GM19467 (cell line): ENCODE results near the gene RNF141.
A peak's percentile ranks its signal among the peaks of the same experiment; 100 is the strongest.

Source experiments
- ATAC-seq: cut with Tn5 transposase; IDR thresholded peaks from one replicate; pipeline ENCODE4 v1.9.1; 2021; ENCODE audit warnings: mild to moderate bottlenecking, moderate library complexity; ENCODE audit not compliant: unreplicated experiment

Gene RNF141, protein sequence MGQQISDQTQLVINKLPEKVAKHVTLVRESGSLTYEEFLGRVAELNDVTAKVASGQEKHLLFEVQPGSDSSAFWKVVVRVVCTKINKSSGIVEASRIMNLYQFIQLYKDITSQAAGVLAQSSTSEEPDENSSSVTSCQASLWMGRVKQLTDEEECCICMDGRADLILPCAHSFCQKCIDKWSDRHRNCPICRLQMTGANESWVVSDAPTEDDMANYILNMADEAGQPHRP

DNA sequence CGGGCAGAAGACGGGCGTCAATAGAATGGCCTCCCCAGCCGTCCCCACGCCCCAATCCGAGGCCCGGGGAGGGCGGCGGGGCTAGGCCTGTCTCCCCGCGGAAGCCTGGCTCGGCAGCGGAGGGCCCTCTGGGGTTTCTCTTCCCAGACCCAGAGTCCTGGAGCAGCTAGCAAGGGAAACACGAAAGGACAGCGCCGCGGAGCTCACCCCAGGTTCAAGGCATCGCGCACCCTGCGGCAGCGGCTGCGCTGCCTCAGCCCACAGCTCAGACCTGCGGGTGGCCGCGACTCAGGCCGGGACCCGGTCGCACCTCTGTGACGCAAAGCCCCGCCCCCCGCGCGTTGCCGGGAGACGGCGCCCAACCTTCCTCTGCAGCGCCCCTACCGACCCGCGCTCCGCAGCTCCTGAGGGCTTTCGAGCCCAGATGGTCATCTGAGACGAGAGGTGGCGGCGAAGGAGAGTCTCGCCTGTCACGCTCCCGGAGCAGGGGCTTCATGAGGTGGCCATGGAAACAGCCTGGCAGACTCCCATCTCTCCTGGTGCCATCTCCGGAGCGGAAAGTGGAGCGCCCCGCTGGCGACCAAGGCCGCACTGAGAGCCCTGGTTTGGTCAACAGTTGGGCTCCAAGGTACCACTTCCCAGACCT, at the start of gene RNF141:
TSS of gene RNF141 (minus strand) at position 273 of the 646 bp plus-strand sequence. CDS start 7,029 bp downstream, outside the sequence.
- ATAC-seq = peak; percentile 99

DNA sequence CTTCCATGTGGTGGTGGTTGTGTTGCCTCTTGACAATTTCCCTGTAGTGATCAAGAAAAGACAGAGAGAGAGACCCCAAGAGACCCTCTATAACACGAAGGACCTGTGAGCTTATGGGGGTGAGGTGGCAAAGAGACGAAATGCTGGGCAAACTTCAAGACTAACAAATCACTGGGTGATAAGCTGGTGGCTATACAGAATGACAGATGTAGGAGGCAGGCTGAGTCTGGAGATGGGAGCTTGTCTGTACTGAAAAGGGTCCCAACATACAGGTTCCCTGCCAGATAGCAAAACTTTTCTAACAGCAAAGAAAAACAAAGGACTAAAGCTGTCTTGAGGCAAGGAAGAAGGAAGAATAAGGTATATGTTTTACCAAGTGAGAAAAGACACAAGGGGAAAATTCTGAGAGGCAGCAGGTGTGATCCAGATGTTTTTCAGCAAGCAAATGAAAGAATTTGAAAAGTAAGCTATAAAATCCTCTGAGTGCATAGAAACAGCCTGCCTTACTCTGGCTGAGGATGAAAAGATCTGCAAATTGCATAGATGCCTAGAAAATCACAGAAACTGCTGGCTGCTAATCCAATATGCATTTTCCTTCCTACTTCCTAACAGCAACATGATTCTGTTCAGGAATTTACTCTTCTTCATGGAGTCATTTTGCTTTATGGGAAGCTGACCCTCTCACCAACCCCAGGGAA, 49.4 kb upstream of the RNF141 start:
- ATAC-seq = no peak

DNA sequence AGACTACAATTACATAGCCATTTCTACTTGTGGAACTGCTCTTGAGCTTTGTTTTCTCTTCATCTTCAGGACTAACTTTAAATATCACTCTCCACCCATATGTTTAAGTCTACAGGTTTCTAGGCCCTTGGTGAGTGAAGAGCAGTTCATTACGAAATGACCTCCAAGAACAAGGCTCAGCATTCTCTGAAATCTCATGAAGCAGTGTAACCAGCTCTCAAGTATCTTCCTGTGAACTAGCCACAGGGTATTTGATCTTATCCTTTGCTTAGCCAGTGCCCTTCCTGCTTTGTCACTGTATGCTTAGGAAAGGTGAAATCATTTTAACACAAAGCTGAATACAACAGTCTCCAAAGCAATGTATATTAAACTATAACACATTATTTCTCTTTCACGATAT, 47.9 kb upstream of the RNF141 start:
- ATAC-seq = no peak

DNA sequence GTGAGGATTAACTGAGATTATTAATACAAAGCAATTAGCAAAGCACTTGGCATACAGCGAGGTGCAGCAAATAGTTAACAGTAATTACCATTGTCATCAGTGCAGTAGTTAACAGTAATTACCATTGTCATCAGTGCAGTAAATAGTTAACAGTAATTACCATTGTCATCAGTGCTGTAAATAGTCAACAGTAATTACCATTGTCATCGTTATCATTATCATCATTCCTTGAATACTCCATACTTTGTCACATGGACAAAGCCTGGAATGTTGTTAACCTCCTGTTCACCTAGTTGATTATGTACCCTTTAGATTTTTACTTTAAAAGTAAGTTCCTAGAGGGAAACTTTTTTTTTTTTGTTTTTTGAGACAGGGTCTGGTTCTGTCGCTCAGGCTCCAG, 47.0 kb upstream of the RNF141 start:
- ATAC-seq = no peak

DNA sequence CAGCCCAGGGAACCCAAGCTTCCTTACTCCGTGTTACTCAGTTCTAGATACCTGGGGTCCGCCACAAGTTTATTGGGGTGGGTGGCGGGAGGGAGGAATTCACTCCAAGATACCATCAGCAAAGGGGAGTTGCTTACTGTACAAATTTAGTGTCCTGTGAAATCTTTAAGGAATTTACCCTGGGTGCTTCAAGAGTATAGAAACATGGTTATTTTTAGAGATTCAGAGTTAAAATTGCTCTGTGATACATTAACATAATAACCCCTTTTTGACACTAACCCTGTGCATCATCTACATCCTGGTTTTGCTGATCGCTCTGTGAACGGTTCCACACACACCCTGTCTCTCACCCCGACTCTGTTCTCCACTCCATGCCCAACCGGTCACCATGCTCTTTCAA, 46.4 kb upstream of the RNF141 start:
- no peak for ATAC-seq

- no peak for ATAC-seq
Observed at GRCh38 chr11:10584071-10584501, 43.1 kb upstream of the RNF141 start.

- no peak for ATAC-seq
Observed at GRCh38 chr11:10581481-10582019, 40.6 kb upstream of the RNF141 start.

GRCh38 chr11:10580623-10581022, 39.6 kb upstream of the RNF141 start:
- no peak for ATAC-seq

GRCh38 chr11:10579700-10580099, 38.7 kb upstream of the RNF141 start:
- no peak for ATAC-seq

GRCh38 chr11:10576035-10576398, 35.0 kb upstream of the RNF141 start:
- ATAC-seq = no peak

GRCh38 chr11:10575346-10576034, 34.5 kb upstream of the RNF141 start:
- no peak for ATAC-seq

GRCh38 chr11:10573556-10573955, 32.6 kb upstream of the RNF141 start:
- ATAC-seq = no peak

- no peak for ATAC-seq
Observed at GRCh38 chr11:10573028-10573427, 32.0 kb upstream of the RNF141 start.

DNA sequence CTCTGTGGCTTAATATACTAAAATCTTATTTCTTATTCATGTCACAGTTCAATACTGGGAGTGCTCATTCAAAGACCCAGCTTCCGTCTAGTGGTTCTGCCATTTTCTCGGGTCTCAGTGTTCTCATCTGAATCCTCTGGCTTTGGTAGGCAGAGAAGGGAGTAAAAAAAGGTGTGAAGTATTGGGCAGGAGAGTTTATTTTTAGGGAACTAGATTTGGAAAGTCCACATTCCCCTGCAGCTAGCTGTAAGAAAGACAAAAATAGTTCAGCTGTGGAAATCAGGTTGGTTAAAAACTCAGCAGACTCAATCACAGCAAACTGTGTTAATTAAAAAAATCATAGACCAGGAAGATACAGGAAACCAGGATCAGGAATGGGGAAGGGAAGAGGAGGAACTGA, 31.5 kb upstream of the RNF141 start:
- no peak for ATAC-seq

- no peak for ATAC-seq
Observed at GRCh38 chr11:10568486-10568941, 27.5 kb upstream of the RNF141 start, which contains the start of gene LYVE1. LYVE1 (minus strand) TSS chr11:10568665; CDS start chr11:10568532, 133 bp downstream.

GRCh38 chr11:10567446-10567845, 26.5 kb upstream of the RNF141 start:
- no peak for ATAC-seq

DNA sequence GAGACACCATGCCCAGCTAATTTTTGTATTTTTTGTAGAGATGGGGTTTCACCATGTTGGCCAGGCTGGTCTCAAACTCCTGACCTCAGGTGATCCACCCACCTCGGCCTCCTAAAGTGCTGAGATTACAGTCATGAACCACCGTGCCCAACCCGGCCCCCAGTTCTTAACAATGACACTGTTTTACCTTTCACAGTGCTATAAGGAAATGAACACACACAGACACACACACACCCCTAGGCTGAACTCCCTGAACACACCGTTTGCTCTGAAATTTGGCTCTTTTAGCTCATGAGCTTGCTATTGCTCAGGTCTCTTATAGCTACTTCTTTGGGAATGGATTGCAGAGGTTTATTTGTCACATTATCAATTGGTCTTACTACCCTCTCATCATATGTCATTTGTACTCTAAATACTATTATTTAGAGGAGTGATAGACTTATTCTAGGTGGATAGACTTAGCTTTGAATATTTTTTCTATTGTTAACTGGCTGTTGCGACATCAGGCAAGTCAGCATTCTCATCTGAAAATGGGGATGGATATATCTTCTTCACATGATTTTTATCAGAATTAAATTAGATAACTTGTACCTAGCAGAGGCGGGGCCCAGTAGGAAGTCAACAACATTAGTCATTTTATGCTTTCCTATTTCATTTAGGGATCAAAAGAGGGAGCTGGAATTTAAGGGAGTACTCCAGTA, 25.4 kb upstream of the RNF141 start:
- no peak for ATAC-seq

- ATAC-seq = no peak
Observed at GRCh38 chr11:10565493-10565892, 24.5 kb upstream of the RNF141 start.

DNA sequence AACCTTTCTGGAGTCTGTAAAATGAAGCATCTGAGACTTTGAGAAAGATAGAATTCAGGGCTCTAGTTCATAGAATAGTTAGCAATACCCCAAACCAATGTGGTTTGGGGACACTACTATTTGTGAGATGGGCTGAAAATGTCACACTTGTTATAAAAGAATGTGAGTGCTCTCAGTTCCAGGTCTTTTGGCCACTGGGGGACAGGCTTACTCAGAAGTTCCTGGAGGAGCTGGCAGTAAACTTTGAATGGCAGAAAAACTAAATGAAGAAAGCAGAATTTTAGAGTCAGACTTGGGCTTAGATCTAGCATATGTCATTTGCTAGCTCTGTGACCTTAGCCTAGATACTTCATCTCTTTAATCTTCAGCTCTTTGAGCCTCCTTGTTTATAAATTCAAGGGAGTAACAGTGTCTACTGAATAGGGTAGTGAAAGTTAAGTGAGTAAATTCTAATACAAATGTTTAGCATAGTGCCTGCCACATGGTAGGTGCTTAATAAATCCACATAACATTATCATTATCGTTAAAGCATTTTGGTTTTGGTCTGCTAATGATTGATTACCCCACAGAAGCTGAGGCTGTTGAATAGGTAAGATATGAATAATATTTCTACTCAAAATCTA, 23.8 kb upstream of the RNF141 start:
- no peak for ATAC-seq

DNA sequence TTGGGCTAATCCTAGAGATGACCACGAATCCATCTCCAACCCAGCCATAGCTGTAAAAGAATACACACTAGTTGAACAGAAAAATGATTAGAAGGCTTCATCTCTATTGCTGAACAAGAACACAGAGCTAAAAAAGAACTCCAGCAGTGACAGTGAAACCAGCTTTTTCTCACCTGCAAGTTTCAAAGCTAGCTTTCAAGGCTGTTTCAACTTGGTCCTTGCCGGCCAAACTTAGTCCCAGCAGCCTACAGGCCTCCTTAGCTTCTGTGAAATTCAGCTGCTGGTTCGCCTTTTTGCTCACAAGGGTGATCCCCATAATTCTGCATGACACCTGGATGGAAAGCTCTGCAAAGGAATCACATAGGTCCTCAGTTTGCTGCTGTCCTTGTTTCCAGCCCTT, 23.0 kb upstream of the RNF141 start:
- ATAC-seq = no peak
